IgD-negative memory B cell (primary cell): ENCODE measurements around the gene CFAP221. TPM values are rescaled to one million over a fixed set of nuclear protein-coding genes. Genes with fewer than 3 reads are reported as not detected.
A peak's percentile ranks its signal among the peaks of the same experiment; 100 is the strongest.

Source experiments
- H3K27ac Mint-ChIP-seq, 3 donors: one replicate each; pipeline ENCODE4 v1.8.0; 2020 to 2022; ENCODE audit warnings: mild to moderate bottlenecking in 3 of 3, mixed read lengths in 3 of 3, moderate library complexity in 1 of 3
- H3K27me3 Mint-ChIP-seq: one replicate; pipeline ENCODE4 v1.8.0; 2021; ENCODE audit warnings: mixed read lengths
- H3K36me3 Mint-ChIP-seq: one replicate; pipeline ENCODE4 v1.8.0; 2020; ENCODE audit warnings: mild to moderate bottlenecking, mixed read lengths
- H3K4me1 Mint-ChIP-seq, 3 donors: one replicate each; pipeline ENCODE4 v1.8.0; 2020 to 2022; ENCODE audit warnings: mixed read lengths in 3 of 3, mild to moderate bottlenecking in 1 of 3
- H3K4me3 Mint-ChIP-seq, 4 donors: one replicate each; pipeline ENCODE4 v1.8.0; 2020 to 2022; ENCODE audit warnings: mild to moderate bottlenecking in 4 of 4, mixed read lengths in 4 of 4, moderate library complexity in 3 of 4
- H3K9me3 Mint-ChIP-seq, 3 donors: one replicate each; pipeline ENCODE4 v1.8.0; 2020 to 2021; ENCODE audit warnings: mixed read lengths in 3 of 3, mild to moderate bottlenecking in 1 of 3
- polyA plus RNA-seq: library from polyadenylated mRNA; unstranded; fragments of 300-500 nt; fragmentation: Illumina TruSeq; gene quantifications from one replicate; pipeline ENCODE4 v1.2.3, GENCODE V29; 2021

CFAP221 gene
- not detected for polyA plus RNA-seq

DNA sequence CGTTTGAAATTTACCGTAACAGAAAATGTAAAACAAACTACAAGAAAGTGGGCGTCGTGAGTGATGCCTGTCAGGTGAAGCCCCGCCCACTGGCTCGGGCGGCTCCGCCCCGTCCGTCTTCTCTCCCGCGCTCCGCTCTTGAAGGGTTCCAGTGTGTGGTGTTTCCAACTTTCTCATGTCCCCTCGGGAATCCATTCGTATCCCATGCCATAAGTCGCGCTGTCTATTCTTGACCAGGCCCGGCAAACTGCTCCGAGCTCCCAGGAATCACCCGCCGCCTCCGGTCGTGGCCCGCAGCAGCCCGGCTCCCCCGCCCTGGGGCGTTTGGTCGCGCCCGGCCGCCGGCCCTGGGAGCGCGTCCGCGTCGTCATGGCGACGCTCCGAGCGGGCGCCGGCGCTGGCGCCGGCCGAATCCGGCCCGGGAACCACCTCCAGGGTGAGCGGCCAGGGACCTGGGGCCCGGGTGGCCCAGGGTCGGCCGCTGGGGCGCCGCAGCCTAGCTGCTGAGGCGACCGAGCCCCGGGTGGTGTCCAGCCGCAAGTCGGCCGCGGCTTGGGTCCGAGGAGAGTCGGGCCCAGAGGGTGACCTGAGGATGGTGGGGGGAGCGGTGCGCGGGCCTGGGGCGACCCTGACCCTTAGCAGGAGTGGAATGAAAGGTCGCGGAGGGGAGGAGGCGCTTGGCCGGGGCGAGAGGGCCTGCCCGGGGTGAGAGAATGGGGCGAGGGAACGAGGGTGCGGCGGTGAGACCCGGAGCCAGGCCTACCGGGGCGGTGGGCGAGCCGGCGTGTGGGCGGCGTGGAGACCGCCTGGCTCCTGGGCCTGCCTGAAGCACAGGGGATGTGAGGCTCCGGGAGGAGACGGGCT, at the start of gene CFAP221:
Gene CFAP221, plus strand, starts transcription at position 375 of the 864 bp plus-strand sequence. CDS start 1,683 bp downstream, outside the sequence.
- H3K9me3 Mint-ChIP-seq, result peaks cover 0 to 10% (median 5%) of the 10 kb centered on the region in 3 donors
- peaks cover 49% of the 10 kb centered on the region for H3K27me3 Mint-ChIP-seq
- H3K4me3 Mint-ChIP-seq, result peak within 1 kb of the TSS; percentile 50 to 89 (median 69)
- H3K4me1 Mint-ChIP-seq, result peaks cover 5 to 11% (median 8%) of the 10 kb centered on the region in 3 donors
- H3K36me3 Mint-ChIP-seq, result peaks cover 2% of the 10 kb centered on the region
- H3K27ac Mint-ChIP-seq, result peak within 1 kb of the TSS in 1 of 3 donors; percentile 83

DNA sequence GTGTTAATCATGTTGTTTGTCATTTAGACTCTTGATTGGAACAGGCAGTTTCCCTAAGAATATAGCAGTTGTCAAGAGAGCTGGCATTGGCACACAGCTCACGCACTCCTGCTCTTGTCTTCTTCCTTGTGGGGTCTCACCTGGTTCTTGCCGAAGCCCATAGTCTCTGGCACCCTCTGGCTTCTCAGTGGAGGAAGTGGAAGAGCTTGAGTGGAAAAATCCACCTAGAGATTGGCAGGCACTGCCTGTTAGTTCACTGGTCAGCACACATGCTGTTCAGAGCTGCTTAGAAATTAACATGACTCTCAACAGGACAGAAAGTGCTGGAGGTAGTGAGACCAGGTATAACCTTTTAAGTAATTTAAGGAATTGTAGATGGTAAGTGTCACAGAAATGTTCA, 48.3 kb upstream of the CFAP221 start:
- H3K36me3 Mint-ChIP-seq, result no peaks in the 10 kb centered on the region
- H3K9me3 Mint-ChIP-seq, result peaks cover 7 to 33% (median 18%) of the 10 kb centered on the region in 3 donors
- H3K4me1 Mint-ChIP-seq, result no peaks in the 10 kb centered on the region
- no peak overlapping the region for H3K27ac Mint-ChIP-seq
- H3K27me3 Mint-ChIP-seq, result peaks cover 16% of the 10 kb centered on the region
- no peak overlapping the region for H3K4me3 Mint-ChIP-seq

DNA sequence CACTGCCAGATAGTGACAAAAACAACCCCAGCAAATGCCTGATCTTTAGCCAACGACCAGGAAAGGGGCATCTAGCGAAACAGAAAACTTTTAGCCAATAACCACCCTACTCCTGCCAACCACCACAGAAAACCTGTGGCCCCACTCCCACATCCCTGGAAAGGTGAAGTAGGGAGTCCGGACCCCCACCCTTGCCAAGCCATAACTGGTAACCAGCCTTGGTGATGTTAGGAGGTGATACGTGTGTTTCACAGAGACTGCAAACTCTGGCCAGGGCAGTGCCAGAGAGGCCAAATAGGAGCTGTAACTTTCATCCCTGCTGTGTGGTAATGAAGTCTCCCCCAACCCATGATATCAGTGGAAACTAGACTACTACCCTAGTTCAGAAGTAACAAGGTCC, 47.6 kb upstream of the CFAP221 start:
- H3K27me3 Mint-ChIP-seq, result peaks cover 16% of the 10 kb centered on the region
- no peak overlapping the region for H3K4me3 Mint-ChIP-seq
- H3K4me1 Mint-ChIP-seq, result no peaks in the 10 kb centered on the region
- H3K9me3 Mint-ChIP-seq, result peaks cover 8 to 38% (median 23%) of the 10 kb centered on the region in 3 donors
- peaks cover 1% of the 10 kb centered on the region for H3K36me3 Mint-ChIP-seq
- no peak overlapping the region for H3K27ac Mint-ChIP-seq

DNA sequence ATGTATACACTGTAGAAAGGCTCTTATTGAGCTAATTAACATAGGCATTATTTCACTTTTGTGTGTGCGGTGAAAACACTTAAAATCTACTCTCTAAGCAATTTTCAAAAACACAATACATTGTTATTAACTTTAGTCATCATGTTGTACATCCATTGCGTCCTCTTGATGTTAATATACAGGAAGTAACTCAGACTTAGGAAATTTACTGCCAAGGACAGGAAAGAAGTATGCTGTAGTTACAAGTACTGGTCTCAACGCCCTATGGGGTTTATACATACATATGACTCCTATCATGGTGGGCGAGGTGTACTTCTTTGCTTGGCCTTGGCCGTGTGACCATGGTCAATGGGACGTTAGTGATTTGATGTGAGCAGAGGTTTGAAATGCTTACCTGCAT, 35.5 kb upstream of the CFAP221 start:
- H3K9me3 Mint-ChIP-seq, result peaks cover 0 to 3% (median 0%) of the 10 kb centered on the region in 3 donors
- H3K27me3 Mint-ChIP-seq, result peaks cover 4% of the 10 kb centered on the region
- no peak overlapping the region for H3K27ac Mint-ChIP-seq
- H3K4me1 Mint-ChIP-seq, result peaks cover 0 to 3% (median 2%) of the 10 kb centered on the region in 3 donors
- H3K4me3 Mint-ChIP-seq, result no peak overlapping the region
- H3K36me3 Mint-ChIP-seq, result peaks cover 3% of the 10 kb centered on the region

DNA sequence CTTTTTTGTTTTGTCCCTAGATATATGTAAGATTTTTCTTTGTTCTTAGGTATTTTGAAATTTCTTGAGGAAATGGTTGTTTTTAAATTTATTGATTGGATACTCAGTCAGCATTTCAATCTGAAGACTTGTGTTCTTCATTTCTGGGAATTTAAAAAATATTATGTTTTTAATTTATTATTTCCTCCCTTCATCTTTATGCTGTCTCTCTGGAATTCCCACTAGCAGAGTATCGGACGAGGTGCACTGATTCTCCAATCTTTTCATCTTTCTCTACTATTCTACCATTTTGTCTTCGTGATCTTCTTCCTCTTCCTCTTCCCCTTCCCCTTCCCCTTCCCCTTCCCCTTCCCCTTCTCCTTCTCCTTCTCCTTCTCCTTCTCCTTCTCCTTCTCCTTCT, 32.3 kb upstream of the CFAP221 start:
- Mint-ChIP-seq H3K27ac (no peak overlapping the region), H3K36me3 (peaks cover 3% of the 10 kb centered on the region), H3K27me3 (peaks cover 19% of the 10 kb centered on the region), H3K4me3 (no peak overlapping the region), H3K9me3 (peaks cover 0 to 5% (median 0%) of the 10 kb centered on the region in 3 donors), H3K4me1 (peaks cover 0 to 3% (median 2%) of the 10 kb centered on the region in 3 donors)

DNA sequence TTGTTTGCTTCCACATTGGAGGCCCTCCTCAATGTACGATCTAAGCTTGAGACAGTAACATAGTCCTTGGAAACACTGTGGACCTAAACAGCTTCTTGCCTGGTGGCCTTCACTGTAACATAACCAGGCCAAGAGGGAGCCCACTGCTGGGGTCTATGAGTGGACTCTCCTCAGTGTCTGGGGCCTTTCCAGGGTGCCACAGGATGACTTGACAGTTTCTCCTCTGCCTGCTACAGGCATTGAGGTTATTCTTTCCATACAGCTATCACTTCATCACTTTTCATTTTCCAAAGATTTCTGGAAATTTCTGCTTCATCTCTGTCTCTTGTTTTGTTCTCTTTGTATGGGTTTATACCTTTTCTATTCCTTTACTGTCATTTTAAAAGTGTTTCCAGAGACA, 31.3 kb upstream of the CFAP221 start:
- Mint-ChIP-seq H3K4me1 (peaks cover 0 to 1% (median 0%) of the 10 kb centered on the region in 3 donors), H3K36me3 (peaks cover 3% of the 10 kb centered on the region), H3K27me3 (peaks cover 17% of the 10 kb centered on the region)

DNA sequence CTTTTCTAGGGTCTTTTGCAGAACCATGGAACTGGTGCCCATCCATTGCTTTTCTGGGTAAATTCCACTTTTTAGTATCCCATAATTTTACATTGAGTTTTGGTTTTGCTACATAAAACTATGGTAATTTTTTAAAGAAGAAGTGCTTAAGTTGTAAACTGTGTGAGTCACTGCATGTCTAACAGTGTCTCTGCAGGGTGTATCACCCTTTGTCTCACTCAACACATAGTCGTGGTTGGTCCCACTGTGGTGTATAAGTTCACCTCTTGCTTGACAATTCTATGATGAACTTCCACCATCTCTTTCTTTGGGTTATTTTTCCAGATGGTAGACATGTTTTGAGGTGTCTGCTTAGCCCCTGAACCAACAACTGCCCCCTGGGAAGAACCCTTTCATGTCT, 30.4 kb upstream of the CFAP221 start:
- H3K4me1 Mint-ChIP-seq, result no peaks in the 10 kb centered on the region
- peaks cover 0 to 5% (median 0%) of the 10 kb centered on the region in 3 donors for H3K9me3 Mint-ChIP-seq
- H3K27me3 Mint-ChIP-seq, result peaks cover 17% of the 10 kb centered on the region
- peaks cover 3% of the 10 kb centered on the region for H3K36me3 Mint-ChIP-seq
- H3K4me3 Mint-ChIP-seq, result no peak overlapping the region
- H3K27ac Mint-ChIP-seq, result no peak overlapping the region

More for the DNA sequence above, 31.3 kb upstream of the CFAP221 start:
- Mint-ChIP-seq H3K4me3 (no peak overlapping the region), H3K27ac (no peak overlapping the region), H3K9me3 (peaks cover 0 to 5% (median 0%) of the 10 kb centered on the region in 3 donors)

DNA sequence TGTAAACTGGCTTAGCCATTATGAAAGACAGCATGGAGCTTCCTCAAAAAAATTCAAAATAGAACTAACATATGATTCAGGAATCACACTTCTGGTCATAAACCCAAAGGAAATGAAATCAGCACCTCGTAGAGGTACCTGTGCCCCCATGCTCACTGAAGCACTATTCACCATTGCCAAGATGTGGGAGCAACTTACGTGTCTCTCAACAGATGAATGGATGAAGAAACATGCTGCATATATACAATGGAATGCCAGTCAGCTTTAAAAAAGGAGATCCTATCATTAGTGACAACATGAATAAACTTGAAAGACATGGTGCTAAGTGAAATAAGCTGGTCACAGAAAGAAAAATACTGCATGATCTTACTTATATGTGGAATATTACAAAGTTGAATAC, 28.1 kb upstream of the CFAP221 start:
- H3K27me3 Mint-ChIP-seq, result peaks cover 18% of the 10 kb centered on the region
- peaks cover 0 to 5% (median 0%) of the 10 kb centered on the region in 3 donors for H3K9me3 Mint-ChIP-seq
- no peaks in the 10 kb centered on the region for H3K4me1 Mint-ChIP-seq
- H3K36me3 Mint-ChIP-seq, result peaks cover 3% of the 10 kb centered on the region
- H3K27ac Mint-ChIP-seq, result no peak overlapping the region
- H3K4me3 Mint-ChIP-seq, result no peak overlapping the region

DNA sequence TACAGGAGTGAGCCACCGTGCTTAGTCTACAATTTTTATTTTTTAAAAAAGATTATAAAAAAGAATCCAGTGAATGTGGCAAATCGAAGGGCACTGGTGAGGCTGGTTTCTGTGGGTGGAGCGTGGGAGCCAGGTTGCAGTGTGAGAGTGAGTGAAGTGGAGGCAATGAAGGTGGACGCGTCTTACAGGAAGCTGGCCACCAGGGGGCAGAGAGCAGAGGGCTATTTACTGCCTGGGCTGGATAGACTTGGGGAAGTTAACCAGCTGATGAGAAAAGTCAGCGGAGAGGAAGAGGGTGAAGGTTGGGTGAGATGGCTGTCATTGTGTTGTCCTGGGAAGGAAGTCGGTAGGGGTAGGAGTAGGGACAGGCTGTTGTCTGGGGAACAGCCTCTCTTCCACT, 26.8 kb upstream of the CFAP221 start:
- no peak overlapping the region for H3K27ac Mint-ChIP-seq
- no peak overlapping the region for H3K4me3 Mint-ChIP-seq
- H3K27me3 Mint-ChIP-seq, result peaks cover 20% of the 10 kb centered on the region
- H3K4me1 Mint-ChIP-seq, result no peaks in the 10 kb centered on the region
- H3K36me3 Mint-ChIP-seq, result peaks cover 3% of the 10 kb centered on the region
- peaks cover 0 to 5% (median 0%) of the 10 kb centered on the region in 3 donors for H3K9me3 Mint-ChIP-seq

DNA sequence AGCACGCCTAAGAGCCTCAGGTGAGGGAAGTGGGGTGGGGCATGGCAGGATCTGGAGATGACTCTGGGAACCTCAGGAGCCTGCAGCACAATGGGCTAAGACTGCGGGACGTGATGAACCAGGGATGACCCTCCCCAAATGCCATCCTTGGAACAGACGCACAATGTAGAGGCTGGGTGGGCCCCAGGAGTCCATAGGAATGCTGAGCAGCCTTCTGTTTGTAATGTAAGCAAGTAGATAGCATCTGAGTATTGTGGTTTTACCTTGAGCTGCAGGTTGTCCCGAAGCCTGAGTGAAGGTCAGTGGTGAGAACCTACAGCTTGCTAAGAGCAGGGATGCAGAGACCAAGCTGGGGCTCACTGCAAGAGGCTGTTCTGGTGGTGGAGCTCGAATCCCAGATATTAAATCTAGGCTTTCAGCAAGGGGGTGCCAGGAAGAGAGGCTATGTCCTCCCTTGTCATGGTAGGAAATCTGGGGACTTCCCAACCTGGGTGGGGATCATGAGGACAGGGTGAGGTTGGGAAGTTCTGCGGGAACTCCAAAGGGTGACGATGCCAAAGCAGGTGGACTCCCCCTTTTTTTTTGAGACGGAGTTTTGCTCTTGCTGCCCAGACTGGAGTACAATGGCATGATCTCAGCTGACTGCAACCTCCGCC, 25.7 kb upstream of the CFAP221 start:
- peaks cover 2% of the 10 kb centered on the region for H3K36me3 Mint-ChIP-seq
- peaks cover 29% of the 10 kb centered on the region for H3K27me3 Mint-ChIP-seq
- H3K27ac Mint-ChIP-seq, result no peak overlapping the region
- peaks cover 0 to 5% (median 0%) of the 10 kb centered on the region in 3 donors for H3K9me3 Mint-ChIP-seq
- no peaks in the 10 kb centered on the region for H3K4me1 Mint-ChIP-seq
- no peak overlapping the region for H3K4me3 Mint-ChIP-seq

DNA sequence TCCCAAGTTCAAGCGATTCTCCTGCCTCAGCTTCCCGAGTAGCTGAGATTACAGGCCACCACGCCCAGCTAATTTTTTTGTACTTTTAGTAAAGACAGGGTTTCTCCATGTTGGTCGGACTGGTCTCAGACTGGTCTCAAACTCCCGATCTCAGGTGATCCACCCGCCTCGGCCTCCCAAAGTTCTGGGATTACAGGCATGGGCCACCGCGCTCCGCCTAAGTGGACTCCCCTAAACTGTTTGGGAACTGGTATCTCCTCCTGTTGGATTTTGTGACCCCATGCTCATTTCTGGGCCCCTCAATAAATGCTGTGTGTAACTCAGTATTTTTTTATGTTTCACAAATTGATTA, 25.2 kb upstream of the CFAP221 start:
- no peak overlapping the region for H3K27ac Mint-ChIP-seq
- no peaks in the 10 kb centered on the region for H3K4me1 Mint-ChIP-seq

DNA sequence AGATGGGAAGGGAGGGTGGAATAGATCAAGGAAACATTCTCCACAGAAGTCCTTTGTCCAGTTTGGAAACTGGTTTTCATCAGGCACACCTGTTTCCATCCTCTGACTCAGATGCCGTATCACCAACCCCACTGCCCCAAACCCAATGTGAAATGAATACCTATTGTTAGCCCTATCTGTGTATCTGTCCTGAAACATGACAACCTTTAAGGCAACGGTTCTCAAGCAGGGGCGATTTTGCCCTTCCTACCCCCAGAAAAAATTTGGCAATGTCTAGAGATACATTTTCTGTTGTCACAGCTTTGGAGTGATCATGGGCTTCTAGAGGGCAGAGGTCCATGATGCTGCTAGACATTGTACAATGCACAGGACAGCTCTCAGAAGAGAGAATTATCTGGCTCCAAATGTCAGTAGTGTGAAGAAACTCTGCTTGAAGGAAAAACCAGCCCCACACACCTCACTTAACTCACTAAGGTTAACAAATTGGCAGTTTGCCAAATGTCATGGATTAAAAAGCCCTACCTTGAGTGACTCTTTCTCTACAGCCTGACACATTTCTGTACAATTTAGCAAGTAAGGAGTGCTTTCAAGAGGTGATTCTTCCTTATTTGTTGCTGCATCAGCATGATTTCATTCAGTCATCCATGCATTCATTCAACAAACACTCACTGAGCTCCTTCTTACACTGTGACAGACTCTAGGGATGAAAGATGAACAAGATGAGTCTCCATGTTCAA, 23.4 kb upstream of the CFAP221 start:
- Mint-ChIP-seq H3K9me3 (peaks cover 0 to 4% (median 0%) of the 10 kb centered on the region in 3 donors), H3K36me3 (peaks cover 2% of the 10 kb centered on the region), H3K4me3 (no peak overlapping the region), H3K4me1 (no peaks in the 10 kb centered on the region), H3K27ac (no peak overlapping the region), H3K27me3 (peaks cover 27% of the 10 kb centered on the region)

More for the DNA sequence above, 25.2 kb upstream of the CFAP221 start:
- Mint-ChIP-seq H3K9me3 (peaks cover 0 to 5% (median 0%) of the 10 kb centered on the region in 3 donors), H3K27me3 (peaks cover 30% of the 10 kb centered on the region), H3K36me3 (peaks cover 2% of the 10 kb centered on the region), H3K4me3 (no peak overlapping the region)

DNA sequence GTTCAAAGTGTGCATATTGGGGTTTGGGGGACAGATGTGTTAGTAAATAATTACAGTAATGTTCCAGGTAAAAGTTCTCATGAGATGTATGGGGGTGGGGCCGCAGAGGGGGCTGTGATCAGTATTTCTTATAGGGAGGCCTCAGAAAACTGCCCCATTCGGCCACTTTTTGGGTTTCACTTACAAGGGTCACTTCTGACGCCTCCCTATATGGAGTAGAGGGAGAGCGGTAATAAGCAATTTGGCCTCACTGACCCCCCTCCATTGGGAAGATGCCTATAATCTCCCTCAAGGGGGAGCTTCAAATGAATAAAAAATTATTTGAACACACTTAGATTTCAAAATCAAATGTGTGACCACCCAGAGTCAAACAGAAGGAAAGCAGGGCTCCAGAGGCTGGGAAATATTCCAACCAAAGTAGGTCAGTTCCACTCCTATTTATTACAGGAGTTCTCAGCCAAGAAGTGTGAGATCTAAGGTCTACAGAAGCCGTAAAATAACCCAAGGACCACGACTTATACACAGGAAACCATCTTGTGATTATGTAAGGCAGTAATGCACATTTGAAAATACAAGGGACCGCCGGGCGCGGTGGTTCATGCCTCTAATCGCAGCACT, 22.7 kb upstream of the CFAP221 start:
- no peak overlapping the region for H3K4me3 Mint-ChIP-seq
- H3K4me1 Mint-ChIP-seq, result no peaks in the 10 kb centered on the region
- H3K27ac Mint-ChIP-seq, result no peak overlapping the region
- H3K36me3 Mint-ChIP-seq, result peaks cover 2% of the 10 kb centered on the region
- H3K27me3 Mint-ChIP-seq, result peaks cover 27% of the 10 kb centered on the region
- H3K9me3 Mint-ChIP-seq, result no peaks in the 10 kb centered on the region

DNA sequence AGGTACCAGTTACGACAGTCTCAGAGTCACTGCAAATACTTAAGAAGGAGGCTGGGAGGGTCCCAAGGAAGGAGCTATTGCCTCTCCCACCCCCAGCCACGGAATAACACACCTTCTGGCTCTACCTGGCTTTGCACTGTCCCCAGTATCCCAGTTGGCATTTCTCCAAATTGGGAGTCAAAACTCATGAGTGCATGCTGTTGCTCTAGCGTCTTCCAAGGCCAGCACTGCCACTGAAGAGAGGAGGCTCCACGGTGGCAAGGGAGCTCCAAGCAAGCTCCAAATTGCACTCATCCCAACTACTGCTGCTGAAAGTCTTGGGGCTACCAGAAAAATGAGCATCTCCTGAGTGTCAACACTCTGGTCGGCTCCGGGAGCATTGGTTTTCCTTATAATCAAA, 21.6 kb upstream of the CFAP221 start:
- no peak overlapping the region for H3K4me3 Mint-ChIP-seq
- H3K27ac Mint-ChIP-seq, result no peak overlapping the region
- H3K9me3 Mint-ChIP-seq, result peaks cover 0 to 3% (median 0%) of the 10 kb centered on the region in 3 donors
- peaks cover 2% of the 10 kb centered on the region for H3K36me3 Mint-ChIP-seq
- H3K27me3 Mint-ChIP-seq, result peaks cover 29% of the 10 kb centered on the region
- no peaks in the 10 kb centered on the region for H3K4me1 Mint-ChIP-seq
